ENCODE measurements around the gene PRPF19. TPM values are rescaled to one million over a fixed set of nuclear protein-coding genes. Genes with fewer than 3 reads are reported as not detected.
"Not testable (repeated sequence)": the region's sequence is repeated elsewhere in the genome, so short reads cannot be mapped to it uniquely, and the experiment has no call there.

Gene PRPF19
- total RNA-seq, 4 donors from 2014 or later = 50.2 to 73.6 (median 60.5) TPM

DNA sequence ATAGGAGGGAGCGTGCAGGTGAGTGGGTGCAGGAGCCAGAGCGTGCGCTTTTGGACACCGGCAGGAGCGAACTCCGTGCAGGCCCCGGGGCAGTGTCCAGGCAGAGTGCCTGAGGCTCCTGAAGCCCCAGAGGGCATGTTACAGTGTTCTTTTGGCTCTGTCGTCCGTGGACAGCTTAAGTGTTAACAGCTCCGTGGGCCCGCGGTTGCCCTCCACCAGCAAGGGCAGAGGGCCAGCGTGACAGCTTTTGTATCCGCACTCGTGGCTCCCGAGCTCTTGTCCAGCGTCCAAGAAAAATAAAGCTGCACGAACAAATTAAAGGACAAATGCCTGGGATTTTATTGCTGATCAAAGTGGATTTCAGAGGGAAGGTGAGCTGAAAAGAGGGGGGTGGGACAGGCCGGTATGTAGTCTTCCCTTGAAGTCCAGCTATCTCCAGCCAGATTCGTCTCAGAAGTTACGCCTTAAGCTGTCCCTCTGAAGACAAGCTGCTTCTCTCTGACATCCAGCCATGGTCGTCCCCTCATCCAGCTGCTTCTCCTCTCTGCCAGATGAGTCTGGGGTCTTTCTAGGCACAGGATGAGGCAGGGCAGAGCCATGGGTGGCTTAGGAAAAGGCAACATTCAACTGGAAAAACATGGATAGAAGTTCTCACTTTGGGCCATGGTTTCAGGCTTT, 6.6 kb upstream of the PRPF19 start:
- Histone ChIP-seq H3K27me3 (no peaks in the 10 kb centered on the region), H3K9me3 (no peaks in the 10 kb centered on the region), H3K4me1 (peaks cover 0 to 46% (median 16%) of the 10 kb centered on the region in 3 donors), H3K4me3 (peak overlapping the region in 1 of 2 donors; percentile 95), H3K36me3 (no peaks in the 10 kb centered on the region), H3K27ac (peak overlapping the region; percentile 93 to 97 (median 97))
- 75 to 80% methylated on average over 4 to 10 of the region's 22 CpGs for WGBS, 2 donors (ENCODE audit: low coverage in 1 of 2)
- ATAC-seq = no peak
- TF ChIP-seq, protein P1, sequence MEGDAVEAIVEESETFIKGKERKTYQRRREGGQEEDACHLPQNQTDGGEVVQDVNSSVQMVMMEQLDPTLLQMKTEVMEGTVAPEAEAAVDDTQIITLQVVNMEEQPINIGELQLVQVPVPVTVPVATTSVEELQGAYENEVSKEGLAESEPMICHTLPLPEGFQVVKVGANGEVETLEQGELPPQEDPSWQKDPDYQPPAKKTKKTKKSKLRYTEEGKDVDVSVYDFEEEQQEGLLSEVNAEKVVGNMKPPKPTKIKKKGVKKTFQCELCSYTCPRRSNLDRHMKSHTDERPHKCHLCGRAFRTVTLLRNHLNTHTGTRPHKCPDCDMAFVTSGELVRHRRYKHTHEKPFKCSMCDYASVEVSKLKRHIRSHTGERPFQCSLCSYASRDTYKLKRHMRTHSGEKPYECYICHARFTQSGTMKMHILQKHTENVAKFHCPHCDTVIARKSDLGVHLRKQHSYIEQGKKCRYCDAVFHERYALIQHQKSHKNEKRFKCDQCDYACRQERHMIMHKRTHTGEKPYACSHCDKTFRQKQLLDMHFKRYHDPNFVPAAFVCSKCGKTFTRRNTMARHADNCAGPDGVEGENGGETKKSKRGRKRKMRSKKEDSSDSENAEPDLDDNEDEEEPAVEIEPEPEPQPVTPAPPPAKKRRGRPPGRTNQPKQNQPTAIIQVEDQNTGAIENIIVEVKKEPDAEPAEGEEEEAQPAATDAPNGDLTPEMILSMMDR (IDR thresholded peaks at IDR 0.05) = no peak
- TF ChIP-seq POLR2AphosphoS5 (IDR thresholded peaks at IDR 0.05) (no peak), POLR2A (IDR thresholded peaks at IDR 0.05) (no peak), EP300 (IDR thresholded peaks at IDR 0.05) (no peak)

DNA sequence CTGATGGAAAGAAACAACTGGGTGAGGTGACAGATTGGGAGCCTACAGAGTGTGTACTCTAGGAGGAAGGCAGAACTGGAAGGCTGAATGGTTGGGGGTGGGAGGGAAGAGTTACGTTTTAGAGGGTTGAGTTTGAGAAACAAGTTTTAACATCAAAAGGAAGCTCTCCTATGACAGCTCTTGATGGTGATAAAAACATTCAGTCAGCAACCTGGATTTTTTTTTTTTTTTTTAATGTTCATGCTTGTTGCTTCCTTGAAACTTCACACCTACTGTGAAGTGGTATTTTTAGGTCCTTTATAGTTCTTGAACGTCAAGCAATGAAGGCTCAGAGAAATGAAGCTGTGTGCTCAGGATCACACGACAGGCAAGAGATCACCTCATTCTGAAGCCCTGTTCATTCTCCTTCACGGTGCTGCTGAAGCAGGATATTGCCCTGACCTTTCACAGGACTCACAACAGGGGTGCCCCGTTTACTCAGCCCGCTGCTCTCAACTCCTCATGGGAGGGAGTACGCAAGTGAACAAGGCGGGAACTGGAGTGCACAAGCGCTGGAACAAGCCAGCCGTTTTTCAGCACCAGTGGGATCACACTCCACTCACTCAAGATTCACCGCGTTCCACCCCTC, 6.0 kb upstream of the PRPF19 start:
- Histone ChIP-seq H3K4me3 (no peak overlapping the region), H3K9me3 (no peaks in the 10 kb centered on the region), H3K4me1 (peaks cover 0 to 41% (median 16%) of the 10 kb centered on the region in 3 donors), H3K27ac (peak overlapping the region in 2 of 4 donors; percentile 97), H3K27me3 (no peaks in the 10 kb centered on the region), H3K36me3 (no peaks in the 10 kb centered on the region)
- no peak for ATAC-seq
- TF ChIP-seq, protein P1 (IDR thresholded peaks at IDR 0.05) = no peak
- no peak for TF ChIP-seq POLR2A (IDR thresholded peaks at IDR 0.05)
- TF ChIP-seq POLR2AphosphoS5 (IDR thresholded peaks at IDR 0.05) = no peak
- TF ChIP-seq EP300 (IDR thresholded peaks at IDR 0.05) = no peak
- WGBS, 2 donors (ENCODE audit: low coverage in 1 of 2) = 58 to 69% methylated on average over 4 to 9 of the region's 12 CpGs

DNA sequence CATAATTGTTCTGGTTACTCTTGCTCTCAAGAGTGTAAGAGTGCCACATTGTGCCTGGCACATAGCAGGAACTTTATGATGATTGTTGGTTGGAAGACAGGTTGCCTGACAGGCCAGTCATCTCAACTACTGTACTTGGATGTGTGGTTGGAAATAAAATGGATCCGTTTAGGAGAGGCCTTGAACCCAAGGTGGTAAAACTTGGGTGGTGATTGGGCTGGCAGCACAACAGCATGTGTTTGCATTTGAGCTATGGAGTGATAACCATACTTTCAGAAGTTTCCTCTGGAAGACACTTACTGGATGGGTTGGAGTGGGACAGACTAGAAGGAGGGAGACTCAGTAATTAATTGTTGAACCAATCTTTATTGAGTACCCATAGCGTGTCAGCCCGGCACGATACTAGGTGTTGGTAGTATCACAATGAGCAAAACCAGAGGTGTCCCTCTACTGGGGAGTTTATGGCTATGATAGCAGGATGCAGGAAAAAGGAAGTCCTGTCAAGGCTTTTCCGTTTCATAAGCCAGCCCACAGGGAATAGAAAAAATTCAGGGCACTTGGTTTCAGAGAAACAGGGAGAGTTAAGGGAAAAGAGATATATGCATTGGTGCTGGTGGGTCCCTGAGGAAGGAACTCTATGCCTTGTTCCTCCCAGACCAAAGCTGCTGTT, 4.5 kb upstream of the PRPF19 start:
- Histone ChIP-seq H3K4me1 (peaks cover 0 to 34% (median 9%) of the 10 kb centered on the region in 3 donors), H3K27me3 (no peaks in the 10 kb centered on the region), H3K27ac (no peak overlapping the region), H3K4me3 (no peak overlapping the region), H3K9me3 (no peaks in the 10 kb centered on the region), H3K36me3 (no peaks in the 10 kb centered on the region)
- WGBS, 2 donors (ENCODE audit: low coverage in 1 of 2) = 51 to 76% methylated on average over 2 to 5 of the region's 5 CpGs
- no peak for ATAC-seq
- TF ChIP-seq, protein P1 (IDR thresholded peaks at IDR 0.05) = no peak
- TF ChIP-seq POLR2A (IDR thresholded peaks at IDR 0.05) = no peak
- no peak for TF ChIP-seq EP300 (IDR thresholded peaks at IDR 0.05)
- no peak for TF ChIP-seq POLR2AphosphoS5 (IDR thresholded peaks at IDR 0.05)

DNA sequence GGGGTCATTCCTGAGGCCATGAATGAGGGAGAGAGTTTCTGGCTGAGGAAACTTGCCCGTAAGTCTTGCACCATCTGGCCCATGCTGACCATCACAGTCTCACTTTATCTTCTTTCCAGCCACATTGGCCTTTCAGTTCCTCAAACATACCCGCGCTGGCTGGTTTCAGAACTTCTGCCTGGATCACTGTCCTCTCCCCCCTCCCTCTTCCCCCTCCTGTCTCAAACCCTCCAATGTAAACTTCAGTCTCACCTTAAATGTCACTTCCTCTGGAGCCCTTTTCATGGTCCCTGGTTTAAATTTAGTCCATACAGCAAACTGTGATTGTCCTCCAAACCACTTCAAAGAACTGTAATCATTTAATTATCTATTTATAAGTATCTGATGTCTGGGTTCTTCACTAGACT, 3.9 kb upstream of the PRPF19 start:
- H3K27ac ChIP-seq = no peak overlapping the region
- ATAC-seq = no peak
- no peak for TF ChIP-seq EP300 (IDR thresholded peaks at IDR 0.05)
- TF ChIP-seq, protein P1 (IDR thresholded peaks at IDR 0.05) = no peak
- TF ChIP-seq POLR2A (IDR thresholded peaks at IDR 0.05) = no peak
- TF ChIP-seq POLR2AphosphoS5 (IDR thresholded peaks at IDR 0.05) = no peak
- H3K27me3 ChIP-seq = no peaks in the 10 kb centered on the region
- H3K36me3 ChIP-seq = no peaks in the 10 kb centered on the region
- H3K4me3 ChIP-seq = no peak overlapping the region
- 67 to 69% methylated on average over 3 of the region's 3 CpGs for WGBS, 2 donors (ENCODE audit: low coverage in 1 of 2)
- peaks cover 0 to 34% (median 4%) of the 10 kb centered on the region in 3 donors for H3K4me1 ChIP-seq
- H3K9me3 ChIP-seq = no peaks in the 10 kb centered on the region

DNA sequence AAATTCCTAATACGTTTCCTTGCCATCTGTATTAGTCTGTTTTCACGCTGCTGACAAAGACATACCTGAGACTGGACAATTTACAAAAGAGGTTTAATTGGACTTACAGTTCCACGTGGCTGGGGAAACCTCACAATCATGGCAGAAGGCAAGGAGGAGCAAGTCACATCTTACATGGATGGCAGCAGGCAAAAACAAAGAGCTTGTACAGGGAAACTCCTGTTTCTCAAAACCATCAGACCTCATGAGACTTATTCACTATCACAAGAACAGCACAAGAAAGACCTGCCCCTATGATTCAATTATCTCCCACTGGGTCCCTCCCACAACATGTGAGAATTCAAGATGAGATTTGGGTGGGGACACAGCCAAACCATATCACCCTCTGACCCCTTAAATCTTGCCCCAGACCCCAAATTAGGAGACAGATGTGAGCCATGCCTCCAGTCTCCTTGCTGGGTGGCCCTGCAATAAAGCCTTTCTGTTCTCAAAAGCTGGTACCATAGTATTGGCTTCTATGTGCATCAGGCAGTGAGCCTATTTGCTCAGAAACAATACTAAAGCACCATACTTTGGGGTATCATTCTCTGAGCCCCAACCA, 3.4 kb upstream of the PRPF19 start:
- H3K27ac ChIP-seq, ATAC-seq, H3K9me3 ChIP-seq, H3K4me3 ChIP-seq, H3K27me3 ChIP-seq, H3K36me3 ChIP-seq: not testable (repeated sequence)
- 47 to 54% methylated on average over 2 of the region's 3 CpGs for WGBS, 2 donors (ENCODE audit: low coverage in 1 of 2)
- peaks cover 3 to 34% (median 9%) of the 10 kb centered on the region in 3 donors for H3K4me1 ChIP-seq

Data from gastroesophageal sphincter (tissue), 4 donors.